K562 (cell line): ENCODE measurements around the gene FBL. TPM values are rescaled to one million over a fixed set of nuclear protein-coding genes. Genes with fewer than 3 reads are reported as not detected.

Source experiments
- CXXC5 ChIP-seq: fragments of 250-450 bp; sonication (Bioruptor Pico); IDR thresholded peaks from 2 replicates; pipeline ENCODE4 v1.8.0; 2022; ENCODE audit warnings: inconsistent platforms, mild to moderate bottlenecking, moderate library complexity
- EZH2 ChIP-seq: IDR thresholded peaks from 2 replicates; pipeline ENCODE4 v1.6.1; 2012; ENCODE audit warnings: low read depth, mild to moderate bottlenecking, inconsistent platforms, low read length, borderline replicate concordance
- FOXA1 ChIP-seq: fragments of 450-650 bp; IDR thresholded peaks from 2 replicates; pipeline ENCODE4 v1.6.1; 2016; ENCODE audit warnings: mild to moderate bottlenecking, borderline replicate concordance
- FOXP1 ChIP-seq: sonication (generic); formaldehyde crosslinking; IDR thresholded peaks from 2 replicates; pipeline ENCODE4 v1.8.0; 2022; ENCODE audit warnings: mild to moderate bottlenecking, missing genetic modification reagents
- GATAD2A ChIP-seq: fragments of 450-650 bp; IDR thresholded peaks from 2 replicates; pipeline ENCODE4 v1.6.1; 2017
- HSF4 ChIP-seq: fragments of 250-450 bp; sonication (Bioruptor Pico); IDR thresholded peaks from 2 replicates; pipeline ENCODE4 v2.1.2; 2022; ENCODE audit warnings: mild to moderate bottlenecking, moderate library complexity, borderline replicate concordance
- MCM3 ChIP-seq: fragments of 450-650 bp; IDR thresholded peaks from 2 replicates; pipeline ENCODE4 v1.6.1; 2016
- POLR2AphosphoS2 ChIP-seq: IDR thresholded peaks from 2 replicates; pipeline ENCODE4 v1.6.1; 2012; ENCODE audit warnings: low read length, improper control_type of control experiment
- SETDB1 ChIP-seq: IDR thresholded peaks from one replicate; pipeline ENCODE4 v1.6.1; 2012; ENCODE audit warnings: low read length, control low read depth, inconsistent platforms
- SIN3A ChIP-seq, 2 experiments: fragments of 150-350 bp in 1 of 2; IDR thresholded peaks; 2 replicates each; pipeline ENCODE4 v1.6.1; 2011 to 2016; ENCODE audit warnings: borderline replicate concordance in 2 of 2, low read depth in 2 of 2, low read length in 2 of 2, mild to moderate bottlenecking in 2 of 2, moderate library complexity in 2 of 2; ENCODE audit not compliant: control insufficient read depth in 1 of 2
- SMARCB1 ChIP-seq: IDR thresholded peaks from 2 replicates; pipeline ENCODE4 v1.6.1; 2011; ENCODE audit warnings: improper control_type of control experiment, low read depth; ENCODE audit not compliant: insufficient read length
- SMARCC2 ChIP-seq: fragments of 450-650 bp; IDR thresholded peaks from 2 replicates; pipeline ENCODE4 v1.6.1; 2017; ENCODE audit warnings: antibody characterized with exemption, moderate library complexity, mild to moderate bottlenecking, low read depth
- SMARCE1 ChIP-seq: fragments of 450-650 bp; IDR thresholded peaks from 2 replicates; pipeline ENCODE4 v1.7.1; 2016; ENCODE audit warnings: mild to moderate bottlenecking
- SP2 ChIP-seq: IDR thresholded peaks from 2 replicates; pipeline ENCODE4 v1.6.1; 2011; ENCODE audit warnings: mild to moderate bottlenecking, low read depth, low read length, moderate library complexity; ENCODE audit not compliant: poor library complexity, severe bottlenecking; ENCODE audit errors: extremely low read depth
- SUPT5H ChIP-seq: fragments of 450-650 bp; IDR thresholded peaks from 2 replicates; pipeline ENCODE4 v1.6.1; 2016
- ZFP1 ChIP-seq: fragments of 450-650 bp; formaldehyde crosslinking; IDR thresholded peaks from 2 replicates; pipeline ENCODE4 v1.4.0; 2020; ENCODE audit warnings: mild to moderate bottlenecking, mixed read lengths
- ZNF282 ChIP-seq: sonication (generic); formaldehyde crosslinking; IDR thresholded peaks from 2 replicates; pipeline ENCODE4 v1.8.1; 2023; ENCODE audit warnings: missing genetic modification reagents
- ZNF551 ChIP-seq: fragments of 250-450 bp; sonication (Bioruptor Pico); IDR thresholded peaks from 2 replicates; pipeline ENCODE4 v1.5.0; 2021; ENCODE audit warnings: mild to moderate bottlenecking, moderate library complexity
- polyA plus RNA-seq, 8 experiments: library from polyadenylated mRNA; depleted of rRNA in 4 of 8; stranded (reverse) in 5 of 8; unstranded in 3 of 8; fragments of >200 nt; fragmentation: Nextera tagmentation in 2 of 8; fragmentation: Illumina TruSeq in 1 of 8; extraction: Ambion mirVana in 2 of 8; extraction: Trizol in 1 of 8; gene quantifications; 2 replicates each; pipeline versions ENCODE4 v1.2.1 to v1.2.3, GENCODE V29; 2011 to 2014; ENCODE audit warnings: inconsistent platforms in 1 of 8, missing spikeins in 1 of 8
- total RNA-seq, 7 experiments: library from RNA; depleted of rRNA in 6 of 7; stranded (reverse); fragments of >200 nt in 6 of 7; fragmentation: Illumina TruSeq in 2 of 7; extraction: Trizol in 2 of 7; gene quantifications; 2 replicates each; pipeline versions ENCODE4 v1.2.1 to v1.2.3, GENCODE V29; 2011 to 2021; ENCODE audit warnings: low replicate concordance in 1 of 7
- TF ChIP-seq, protein P1 (sequence below): fragments of 450-650 bp; IDR thresholded peaks from 2 replicates; pipeline ENCODE4 v1.6.1; 2018; ENCODE audit warnings: mild to moderate bottlenecking, low read depth; ENCODE audit not compliant: partially characterized antibody
- TF ChIP-seq, protein P2 (sequence below): sonication (generic); formaldehyde crosslinking; IDR thresholded peaks from 2 replicates; pipeline ENCODE4 v1.8.0; 2022; ENCODE audit warnings: mild to moderate bottlenecking, missing genetic modification reagents
- TF ChIP-seq, protein P3 (sequence below): fragments of 250-450 bp; sonication (Bioruptor Pico); IDR thresholded peaks from 2 replicates; pipeline ENCODE4 v1.4.0; 2020

FBL gene
- total and polyA plus RNA-seq, 9 of the 15 experiments (the other 6 are each of a cell fraction or from before 2014, with no cell fraction given) = 201 to 1,696 (median 696) TPM

DNA sequence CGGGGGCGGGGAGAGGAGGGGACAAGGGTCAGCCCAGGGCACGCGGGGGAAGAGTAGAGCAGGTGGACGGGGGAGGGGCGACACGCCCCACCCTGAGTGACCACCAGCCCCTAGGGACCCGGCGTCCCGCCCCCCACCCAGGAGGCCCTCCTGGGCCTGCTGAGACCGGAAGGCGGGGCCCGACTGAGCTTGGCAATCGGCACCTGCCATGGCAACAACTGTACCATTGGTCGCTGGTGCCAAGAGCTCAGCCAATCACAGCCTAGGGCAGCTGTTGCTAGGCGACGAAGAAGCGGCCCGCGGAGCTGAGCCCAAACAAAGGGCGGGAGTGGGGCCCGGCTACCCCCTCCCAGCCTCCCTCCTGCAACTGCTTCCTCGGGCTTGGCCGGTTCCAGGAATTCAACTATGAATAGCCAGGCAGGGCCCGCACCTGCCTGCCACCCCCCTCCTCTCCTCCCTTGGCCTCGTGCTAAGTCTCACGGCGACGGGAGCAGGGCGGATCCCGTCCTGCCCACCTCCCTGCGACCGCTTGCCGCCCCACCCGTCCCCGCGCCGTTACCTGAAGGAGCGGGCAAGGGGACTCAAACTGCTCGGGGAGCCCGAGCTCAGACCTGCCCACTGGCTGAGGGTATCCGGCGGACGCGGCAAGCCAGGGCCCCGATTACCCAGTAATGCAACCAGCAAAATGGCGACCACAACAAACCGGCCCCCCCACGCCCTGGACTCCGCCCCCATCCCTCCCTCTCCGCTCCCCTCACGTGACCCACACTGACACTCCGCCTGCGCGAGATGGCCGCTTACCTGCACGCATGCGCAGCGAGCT is 12.5 kb downstream of the FBL start, which contains the start of gene DYRK1B (continued):
- TF ChIP-seq SETDB1 = no peak
- TF ChIP-seq SMARCE1 = no peak
- TF ChIP-seq, protein P1, sequence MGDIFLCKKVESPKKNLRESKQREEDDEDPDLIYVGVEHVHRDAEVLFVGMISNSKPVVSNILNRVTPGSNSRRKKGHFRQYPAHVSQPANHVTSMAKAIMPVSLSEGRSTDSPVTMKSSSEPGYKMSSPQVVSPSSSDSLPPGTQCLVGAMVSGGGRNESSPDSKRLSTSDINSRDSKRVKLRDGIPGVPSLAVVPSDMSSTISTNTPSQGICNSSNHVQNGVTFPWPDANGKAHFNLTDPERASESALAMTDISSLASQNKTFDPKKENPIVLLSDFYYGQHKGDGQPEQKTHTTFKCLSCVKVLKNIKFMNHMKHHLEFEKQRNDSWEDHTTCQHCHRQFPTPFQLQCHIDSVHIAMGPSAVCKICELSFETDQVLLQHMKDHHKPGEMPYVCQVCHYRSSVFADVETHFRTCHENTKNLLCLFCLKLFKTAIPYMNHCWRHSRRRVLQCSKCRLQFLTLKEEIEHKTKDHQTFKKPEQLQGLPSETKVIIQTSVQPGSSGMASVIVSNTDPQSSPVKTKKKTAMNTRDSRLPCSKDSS = no peak
- no peak for TF ChIP-seq ZFP1 (CRISPR knock-in tag)
- TF ChIP-seq ZNF282 (CRISPR knock-in tag) = no peak
- TF ChIP-seq SMARCC2 = no peak
- peak; percentile 54 to 88; a peak in 2 of 4 replicates for TF ChIP-seq SIN3A (IDR thresholded peaks at IDR 0.05; ENCODE audit: borderline replicate concordance in 2 of 2, control insufficient read depth in 1 of 2, low read depth in 2 of 2, low read length in 2 of 2)
- TF ChIP-seq EZH2 = no peak
- TF ChIP-seq POLR2AphosphoS2 = peak; percentile 74; the same call in 1 of the 2 replicates
- peak; percentile 27 for TF ChIP-seq SP2
- TF ChIP-seq ZNF551 (CRISPR knock-in tag) = no peak
- peak; percentile 79 for TF ChIP-seq CXXC5 (CRISPR knock-in tag)
- TF ChIP-seq, protein P2, sequence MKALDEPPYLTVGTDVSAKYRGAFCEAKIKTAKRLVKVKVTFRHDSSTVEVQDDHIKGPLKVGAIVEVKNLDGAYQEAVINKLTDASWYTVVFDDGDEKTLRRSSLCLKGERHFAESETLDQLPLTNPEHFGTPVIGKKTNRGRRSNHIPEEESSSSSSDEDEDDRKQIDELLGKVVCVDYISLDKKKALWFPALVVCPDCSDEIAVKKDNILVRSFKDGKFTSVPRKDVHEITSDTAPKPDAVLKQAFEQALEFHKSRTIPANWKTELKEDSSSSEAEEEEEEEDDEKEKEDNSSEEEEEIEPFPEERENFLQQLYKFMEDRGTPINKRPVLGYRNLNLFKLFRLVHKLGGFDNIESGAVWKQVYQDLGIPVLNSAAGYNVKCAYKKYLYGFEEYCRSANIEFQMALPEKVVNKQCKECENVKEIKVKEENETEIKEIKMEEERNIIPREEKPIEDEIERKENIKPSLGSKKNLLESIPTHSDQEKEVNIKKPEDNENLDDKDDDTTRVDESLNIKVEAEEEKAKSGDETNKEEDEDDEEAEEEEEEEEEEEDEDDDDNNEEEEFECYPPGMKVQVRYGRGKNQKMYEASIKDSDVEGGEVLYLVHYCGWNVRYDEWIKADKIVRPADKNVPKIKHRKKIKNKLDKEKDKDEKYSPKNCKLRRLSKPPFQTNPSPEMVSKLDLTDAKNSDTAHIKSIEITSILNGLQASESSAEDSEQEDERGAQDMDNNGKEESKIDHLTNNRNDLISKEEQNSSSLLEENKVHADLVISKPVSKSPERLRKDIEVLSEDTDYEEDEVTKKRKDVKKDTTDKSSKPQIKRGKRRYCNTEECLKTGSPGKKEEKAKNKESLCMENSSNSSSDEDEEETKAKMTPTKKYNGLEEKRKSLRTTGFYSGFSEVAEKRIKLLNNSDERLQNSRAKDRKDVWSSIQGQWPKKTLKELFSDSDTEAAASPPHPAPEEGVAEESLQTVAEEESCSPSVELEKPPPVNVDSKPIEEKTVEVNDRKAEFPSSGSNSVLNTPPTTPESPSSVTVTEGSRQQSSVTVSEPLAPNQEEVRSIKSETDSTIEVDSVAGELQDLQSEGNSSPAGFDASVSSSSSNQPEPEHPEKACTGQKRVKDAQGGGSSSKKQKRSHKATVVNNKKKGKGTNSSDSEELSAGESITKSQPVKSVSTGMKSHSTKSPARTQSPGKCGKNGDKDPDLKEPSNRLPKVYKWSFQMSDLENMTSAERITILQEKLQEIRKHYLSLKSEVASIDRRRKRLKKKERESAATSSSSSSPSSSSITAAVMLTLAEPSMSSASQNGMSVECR (CRISPR knock-in tag) = peak; percentile 59; the same call in 1 of the 2 replicates
- TF ChIP-seq, protein P3, sequence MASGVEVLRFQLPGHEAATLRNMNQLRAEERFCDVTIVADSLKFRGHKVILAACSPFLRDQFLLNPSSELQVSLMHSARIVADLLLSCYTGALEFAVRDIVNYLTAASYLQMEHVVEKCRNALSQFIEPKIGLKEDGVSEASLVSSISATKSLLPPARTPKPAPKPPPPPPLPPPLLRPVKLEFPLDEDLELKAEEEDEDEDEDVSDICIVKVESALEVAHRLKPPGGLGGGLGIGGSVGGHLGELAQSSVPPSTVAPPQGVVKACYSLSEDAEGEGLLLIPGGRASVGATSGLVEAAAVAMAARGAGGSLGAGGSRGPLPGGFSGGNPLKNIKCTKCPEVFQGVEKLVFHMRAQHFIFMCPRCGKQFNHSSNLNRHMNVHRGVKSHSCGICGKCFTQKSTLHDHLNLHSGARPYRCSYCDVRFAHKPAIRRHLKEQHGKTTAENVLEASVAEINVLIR = no peak
- TF ChIP-seq FOXA1 = no peak
- peak; percentile 92 for TF ChIP-seq SUPT5H
- TF ChIP-seq GATAD2A = no peak
- no peak for TF ChIP-seq FOXP1 (CRISPR knock-in tag)
- no peak for TF ChIP-seq MCM3
- TF ChIP-seq HSF4 (CRISPR knock-in tag) = no peak
- TF ChIP-seq SMARCB1 = no peak
